Measurements from ENCODE around the gene GRM4. TPM values are rescaled to one million over a fixed set of nuclear protein-coding genes. Genes with fewer than 3 reads are reported as not detected.

The GRM4 gene
- total and polyA plus RNA-seq, 12 donors, result not detected

GRCh38 chr6:34170346-34170745 lies 24.5 kb upstream of the GRM4 start:
- Histone ChIP-seq H3K4me1 (no peaks in the 10 kb centered on the region), H3K4me3 (no peak overlapping the region), H3K27me3 (no peaks in the 10 kb centered on the region), H3K9me3 (peaks cover 0 to 4% (median 0%) of the 10 kb centered on the region in 11 donors), H3K27ac (no peak overlapping the region), H3K36me3 (no peaks in the 10 kb centered on the region)
- no peak for TF ChIP-seq CTCF (IDR thresholded peaks at IDR 0.05)
- ATAC-seq (no peak), DNase-seq (no peak)
- intact Hi-C loops (cut with DNase I), result no loop called here
- 51 to 54% methylated on average over 4 of the region's 4 CpGs for WGBS, 2 donors

- no peak overlapping the region for H3K27ac ChIP-seq
- DNase-seq, result no peak
- peaks cover 0 to 4% (median 0%) of the 10 kb centered on the region in 11 donors for H3K9me3 ChIP-seq
- H3K4me3 ChIP-seq, result no peak overlapping the region
- no peak for TF ChIP-seq CTCF (IDR thresholded peaks at IDR 0.05)
- 86 to 96% methylated on average over 1 of the region's 1 CpG for WGBS, 2 donors
- H3K27me3 ChIP-seq, result no peaks in the 10 kb centered on the region
- no peak for ATAC-seq
- no peaks in the 10 kb centered on the region for H3K4me1 ChIP-seq
- H3K36me3 ChIP-seq, result no peaks in the 10 kb centered on the region
- intact Hi-C loops (cut with DNase I), result loop anchor here in 4 of 10 donors (10.0 kb wide), 2 partner anchors 245 to 435 kb away; no protein-coding TSS in a partner anchor
Measured at GRCh38 chr6:34169897-34170296, 24.0 kb upstream of the GRM4 start.

- Histone ChIP-seq H3K9me3 (peaks cover 0 to 25% (median 14%) of the 10 kb centered on the region in 11 donors), H3K4me3 (no peak overlapping the region), H3K27me3 (no peaks in the 10 kb centered on the region), H3K4me1 (no peaks in the 10 kb centered on the region), H3K27ac (no peak overlapping the region), H3K36me3 (no peaks in the 10 kb centered on the region)
- DNase-seq, result no peak
- intact Hi-C loops (cut with DNase I), result loop anchor here in 4 of 10 donors (10.0 kb wide), 2 partner anchors 253 to 443 kb away; no protein-coding TSS in a partner anchor
- no peak for TF ChIP-seq CTCF (IDR thresholded peaks at IDR 0.05)
- peak in 1 of 8 donors; percentile 40 for ATAC-seq
- 62 to 75% methylated on average over 8 of the region's 8 CpGs for WGBS, 2 donors
Measured at GRCh38 chr6:34161857-34162515, 16.1 kb upstream of the GRM4 start.

GRCh38 chr6:34159844-34160243 lies 14.0 kb upstream of the GRM4 start:
- intact Hi-C loops (cut with DNase I), result loop anchor here in 7 of 10 donors (5.0 to 10.0 kb wide), 5 partner anchors 103 to 575 kb away; partner anchors contain the start of gene BAK1 (in 5 of the 7)
- Histone ChIP-seq H3K4me1 (peaks cover 0 to 3% (median 2%) of the 10 kb centered on the region in 9 donors), H3K27ac (no peak overlapping the region), H3K9me3 (peaks cover 0 to 21% (median 14%) of the 10 kb centered on the region in 11 donors), H3K36me3 (no peaks in the 10 kb centered on the region), H3K4me3 (no peak overlapping the region), H3K27me3 (peaks cover 0 to 15% (median 14%) of the 10 kb centered on the region in 7 donors)
- TF ChIP-seq CTCF (IDR thresholded peaks at IDR 0.05), result no peak
- ATAC-seq (no peak), DNase-seq (no peak)

Data from heart right ventricle (tissue), 16 donors.